ENCODE results near the gene CUL9. TPM values are rescaled to one million over a fixed set of nuclear protein-coding genes. Genes with fewer than 3 reads are reported as not detected.
A peak's percentile ranks its signal among the peaks of the same experiment; 100 is the strongest.

CUL9 gene
- total and polyA plus RNA-seq, 2 donors (not counting 1 experiment from before 2014, with no cell fraction given) = 6.7 to 32.2 TPM

- Histone ChIP-seq H3K4me3 (replicated peaks in 1 of 4; ENCODE audit: control extremely low read depth in 1 of 4, insufficient read depth in 1 of 4, low read depth in 3 of 4, low read length in 4 of 4) (no peak overlapping the region), H4K20me1 (ENCODE audit: control insufficient read depth, extremely low read depth, insufficient read depth, low read length) (no peaks in the 10 kb centered on the region), H2AFZ (ENCODE audit: low read length) (no peak overlapping the region), H3K27me3 (ENCODE audit: control insufficient read depth, insufficient read depth, low read length) (no peaks in the 10 kb centered on the region), H3K9me3 (ENCODE audit: control insufficient read depth, insufficient read depth, low read depth, low read length) (no peaks in the 10 kb centered on the region), H3K79me2 (ENCODE audit: control insufficient read depth, insufficient read depth, low read length) (no peaks in the 10 kb centered on the region), H3K4me1 (ENCODE audit: control insufficient read depth, extremely low read depth, insufficient read depth, low read length) (peaks cover 2% of the 10 kb centered on the region), H3K36me3 (ENCODE audit: control insufficient read depth, insufficient read depth, low read length) (peaks cover 12% of the 10 kb centered on the region), H3K4me2 (ENCODE audit: extremely low read depth, insufficient read depth, low read length) (no peak overlapping the region), H3K9ac (ENCODE audit: insufficient read depth, low read length) (no peak overlapping the region), H3K27ac (ENCODE audit: insufficient read depth, low read length) (no peak overlapping the region)
- TF ChIP-seq, protein P1, sequence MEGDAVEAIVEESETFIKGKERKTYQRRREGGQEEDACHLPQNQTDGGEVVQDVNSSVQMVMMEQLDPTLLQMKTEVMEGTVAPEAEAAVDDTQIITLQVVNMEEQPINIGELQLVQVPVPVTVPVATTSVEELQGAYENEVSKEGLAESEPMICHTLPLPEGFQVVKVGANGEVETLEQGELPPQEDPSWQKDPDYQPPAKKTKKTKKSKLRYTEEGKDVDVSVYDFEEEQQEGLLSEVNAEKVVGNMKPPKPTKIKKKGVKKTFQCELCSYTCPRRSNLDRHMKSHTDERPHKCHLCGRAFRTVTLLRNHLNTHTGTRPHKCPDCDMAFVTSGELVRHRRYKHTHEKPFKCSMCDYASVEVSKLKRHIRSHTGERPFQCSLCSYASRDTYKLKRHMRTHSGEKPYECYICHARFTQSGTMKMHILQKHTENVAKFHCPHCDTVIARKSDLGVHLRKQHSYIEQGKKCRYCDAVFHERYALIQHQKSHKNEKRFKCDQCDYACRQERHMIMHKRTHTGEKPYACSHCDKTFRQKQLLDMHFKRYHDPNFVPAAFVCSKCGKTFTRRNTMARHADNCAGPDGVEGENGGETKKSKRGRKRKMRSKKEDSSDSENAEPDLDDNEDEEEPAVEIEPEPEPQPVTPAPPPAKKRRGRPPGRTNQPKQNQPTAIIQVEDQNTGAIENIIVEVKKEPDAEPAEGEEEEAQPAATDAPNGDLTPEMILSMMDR (conservative IDR thresholded peaks at IDR 0.05 in 1 of 2, IDR thresholded peaks at IDR 0.05 in 1 of 2; ENCODE audit: low read depth in 1 of 2, low read length in 2 of 2) = no peak
- no peak for TF ChIP-seq EZH2 (IDR thresholded peaks at IDR 0.05; ENCODE audit: low read length, missing control alignments)
- DNase-seq (ENCODE audit: low read depth in 2 of 2) = no peak
Observed at GRCh38 chr6:43226192-43226851, 44.3 kb downstream of the CUL9 start.

GRCh38 chr6:43228951-43229802, 47.2 kb downstream of the CUL9 start, which contains the start of gene DNPH1:
DNPH1 (minus strand) TSS chr6:43229481; CDS start chr6:43229456, 25 bp downstream.
- Histone ChIP-seq H3K9me3 (ENCODE audit: control insufficient read depth, insufficient read depth, low read depth, low read length) (no peaks in the 10 kb centered on the region), H3K4me1 (ENCODE audit: control insufficient read depth, extremely low read depth, insufficient read depth, low read length) (peaks cover 2% of the 10 kb centered on the region), H3K36me3 (ENCODE audit: control insufficient read depth, insufficient read depth, low read length) (peaks cover 2% of the 10 kb centered on the region), H3K4me2 (ENCODE audit: extremely low read depth, insufficient read depth, low read length) (peak within 1 kb of the TSS; percentile 75), H3K4me3 (replicated peaks in 1 of 4; ENCODE audit: control extremely low read depth in 1 of 4, insufficient read depth in 1 of 4, low read depth in 3 of 4, low read length in 4 of 4) (peak within 1 kb of the TSS; percentile 33 to 74 (median 62)), H3K27ac (ENCODE audit: insufficient read depth, low read length) (no peak within 1 kb of the TSS), H3K27me3 (ENCODE audit: control insufficient read depth, insufficient read depth, low read length) (peaks cover 7% of the 10 kb centered on the region), H3K9ac (ENCODE audit: insufficient read depth, low read length) (peak within 1 kb of the TSS; percentile 67), H4K20me1 (ENCODE audit: control insufficient read depth, extremely low read depth, insufficient read depth, low read length) (no peaks in the 10 kb centered on the region), H3K79me2 (ENCODE audit: control insufficient read depth, insufficient read depth, low read length) (no peaks in the 10 kb centered on the region), H2AFZ (ENCODE audit: low read length) (peak within 1 kb of the TSS; percentile 89)
- TF ChIP-seq, protein P1 (conservative IDR thresholded peaks at IDR 0.05 in 1 of 2, IDR thresholded peaks at IDR 0.05 in 1 of 2; ENCODE audit: low read depth in 1 of 2, low read length in 2 of 2) = peak; percentile 43 to 65
- TF ChIP-seq EZH2 (IDR thresholded peaks at IDR 0.05; ENCODE audit: low read length, missing control alignments) = no peak
- DNase-seq (ENCODE audit: low read depth in 2 of 2) = peak; percentile 53 to 56

Data from fibroblast of lung (primary cell).